HCT116 (cell line): ENCODE measurements around the gene METTL22. TPM values are rescaled to one million over a fixed set of nuclear protein-coding genes. Genes with fewer than 3 reads are reported as not detected.

ENCODE experiments used
- ATAC-seq: fragments of 200-7000 bp; cut with Tn5 transposase; 2 replicates; pipeline ENCODE4 v1.9.1; 2020; ENCODE audit warnings: mild to moderate bottlenecking, moderate library complexity
- BruUV-seq: library from RNA; stranded (reverse); fragments of 400-500 nt; replicated peaks from 2 replicates; lab custom pipeline; 2021; lab: Mats Ljungman, UMichigan
- CTCF ChIA-PET: fragments of 300-600 bp; sonication (Branson Sonifier 250); formaldehyde crosslinking; loops from one replicate; lab custom pipeline; 2021; ENCODE audit warnings: antibody characterized with exemption; lab: Charles Lee
- POLR2A ChIA-PET: fragments of 300-600, 350-600 bp; sonication (Branson Sonifier 250); formaldehyde crosslinking; loops from one replicate; lab custom pipeline; 2021; ENCODE audit warnings: antibody characterized with exemption; lab: Charles Lee
- RAD21 ChIA-PET, 2 experiments: fragments of 300-600 bp; sonication (Branson Sonifier 250); formaldehyde crosslinking; loops; one replicate each; lab custom pipeline; 2023; ENCODE audit warnings: low total read pairs in 2 of 2; ENCODE audit not compliant: uncharacterized antibody in 2 of 2, unreplicated experiment in 2 of 2, low non-redundant PET in 1 of 2; lab: Charles Lee
- DNase-seq: peaks from one replicate; pipeline ENCODE4 v3.0.0-alpha.2; 2010; ENCODE audit warnings: low read depth, low spot score
- H2AFZ ChIP-seq: fragments of 200-600 bp; shearing (Covaris generic), sonication (generic); 2 replicates; pipeline ENCODE4 v1.6.1; 2017; ENCODE audit warnings: low read depth, mixed run types, mixed read lengths, antibody characterized with exemption, low read length; ENCODE audit not compliant: poor library complexity, severe bottlenecking
- H3K27ac ChIP-seq: 2 replicates; pipeline ENCODE4 v1.5.1; 2012; ENCODE audit warnings: low read depth, low read length
- H3K27me3 ChIP-seq: fragments of 200-600 bp; sonication (generic); 2 replicates; pipeline ENCODE4 v1.6.1; 2016; ENCODE audit warnings: mixed run types, low read length, mixed read lengths; ENCODE audit not compliant: insufficient read depth
- H3K36me3 ChIP-seq, 2 experiments: fragments of 200-500 bp in 1 of 2; fragments of 200-600 bp in 1 of 2; sonication (Bioruptor generic) in 1 of 2; sonication (generic) in 1 of 2; 2 replicates each; pipeline versions ENCODE4 v1.5.1 to v1.6.1; 2014 to 2016; ENCODE audit warnings: low read length in 2 of 2, inconsistent platforms in 1 of 2, mixed read lengths in 1 of 2, mixed run types in 1 of 2; ENCODE audit not compliant: insufficient read depth in 2 of 2, control insufficient read depth in 1 of 2
- H3K4me1 ChIP-seq, 2 experiments: fragments of 200-600 bp in 1 of 2; sonication (generic) in 1 of 2; 2 replicates each; pipeline versions ENCODE4 v1.5.1 to v1.6.1; 2012 to 2017; ENCODE audit warnings: low read length in 2 of 2, inconsistent platforms in 1 of 2, mild to moderate bottlenecking in 1 of 2, mixed read lengths in 1 of 2, mixed run types in 1 of 2, moderate library complexity in 1 of 2; ENCODE audit not compliant: insufficient read depth in 2 of 2, control insufficient read depth in 1 of 2
- H3K4me2 ChIP-seq: fragments of 200-600 bp; sonication (generic); 2 replicates; pipeline ENCODE4 v1.6.1; 2017; ENCODE audit warnings: mixed run types, low read length, mixed read lengths
- H3K4me3 ChIP-seq, 2 experiments: fragments of 200-600 bp in 1 of 2; sonication (generic) in 1 of 2; replicated peaks in 1 of 2; 2 replicates each; pipeline ENCODE4 v1.5.1; 2011 to 2016; ENCODE audit warnings: low read length in 2 of 2, control low read depth in 1 of 2, low read depth in 1 of 2, mild to moderate bottlenecking in 1 of 2, mixed read lengths in 1 of 2, mixed run types in 1 of 2
- H3K79me2 ChIP-seq: fragments of 200-600 bp; sonication (generic); 2 replicates; pipeline ENCODE4 v1.6.1; 2017; ENCODE audit warnings: mild to moderate bottlenecking, mixed run types, low read length, moderate library complexity, mixed read lengths; ENCODE audit not compliant: insufficient read depth
- H3K9ac ChIP-seq: fragments of 200-600 bp; sonication (generic); 2 replicates; pipeline ENCODE4 v1.6.1; 2016; ENCODE audit warnings: low read length, mixed read lengths
- H3K9me2 ChIP-seq: fragments of 200-600 bp; sonication (generic), shearing (Covaris generic); 2 replicates; pipeline ENCODE4 v1.6.1; 2017; ENCODE audit warnings: mixed run types, mild to moderate bottlenecking, moderate library complexity; ENCODE audit not compliant: insufficient read depth
- H3K9me3 ChIP-seq, 2 experiments: fragments of 200-500 bp in 1 of 2; fragments of 200-600 bp in 1 of 2; sonication (Bioruptor generic) in 1 of 2; sonication (generic) in 1 of 2; 2 replicates each; pipeline ENCODE4 v1.6.1; 2014 to 2017; ENCODE audit warnings: low read length in 2 of 2, mixed read lengths in 2 of 2, inconsistent platforms in 1 of 2, low read depth in 1 of 2, mild to moderate bottlenecking in 1 of 2, mixed run types in 1 of 2, moderate library complexity in 1 of 2; ENCODE audit not compliant: control insufficient read depth in 1 of 2, insufficient read depth in 1 of 2
- H4K20me1 ChIP-seq: fragments of 200-600 bp; sonication (generic), shearing (Covaris generic); 2 replicates; pipeline ENCODE4 v1.6.1; 2017; ENCODE audit warnings: mixed run types, mild to moderate bottlenecking, moderate library complexity; ENCODE audit not compliant: insufficient read depth
- ATF3 ChIP-seq: IDR thresholded peaks from 2 replicates; pipeline ENCODE4 v1.6.1; 2012
- CBX3 ChIP-seq: IDR thresholded peaks from 2 replicates; pipeline ENCODE4 v1.6.1; 2012; ENCODE audit warnings: low read depth
- CEBPB ChIP-seq: IDR thresholded peaks from 2 replicates; pipeline ENCODE4 v1.6.1; 2012; ENCODE audit warnings: low read depth
- ELF1 ChIP-seq: IDR thresholded peaks from 2 replicates; pipeline ENCODE4 v1.6.1; 2012; ENCODE audit warnings: low read depth, borderline replicate concordance
- EZH2phosphoT487 ChIP-seq: fragments of 200-600 bp; IDR thresholded peaks from 2 replicates; pipeline ENCODE4 v1.6.1; 2018; ENCODE audit warnings: antibody characterized with exemption, borderline replicate concordance
- FOSL1 ChIP-seq: IDR thresholded peaks from 2 replicates; pipeline ENCODE4 v1.6.1; 2012; ENCODE audit warnings: low read depth
- POLR2A ChIP-seq: IDR thresholded peaks from 2 replicates; pipeline ENCODE4 v1.7.0; 2011; ENCODE audit warnings: borderline replicate concordance; ENCODE audit not compliant: insufficient read depth, insufficient read length; ENCODE audit errors: extremely low read depth
- POLR2AphosphoS5 ChIP-seq: IDR thresholded peaks from 2 replicates; pipeline ENCODE4 v1.6.1; 2011; ENCODE audit warnings: mild to moderate bottlenecking, low read depth, low read length, moderate library complexity
- SP1 ChIP-seq: IDR thresholded peaks from 2 replicates; pipeline ENCODE4 v1.6.1; 2012; ENCODE audit warnings: low read depth
- TCF7L2 ChIP-seq: IDR thresholded peaks from 2 replicates; pipeline ENCODE4 v1.7.0; 2011; ENCODE audit warnings: borderline replicate concordance, inconsistent platforms; ENCODE audit not compliant: insufficient read depth, insufficient read length; ENCODE audit errors: extremely low read depth
- ZFX ChIP-seq: fragments of 450-650 bp; IDR thresholded peaks from 2 replicates; pipeline ENCODE4 v1.6.1; 2017
- intact Hi-C: fragments of 100-400 bp; cut with micrococcal nuclease; formaldehyde crosslinking; loops from 2 replicates; pipeline ENCODE4 v1.10.0; 2022
- total RNA-seq: library from RNA; stranded (reverse); gene quantifications from one replicate; pipeline ENCODE4 v1.2.1, GENCODE V29; 2021; ENCODE audit not compliant: unreplicated experiment
- TF ChIP-seq, protein P1 (sequence below): IDR thresholded peaks from 2 replicates; pipeline ENCODE4 v1.6.1; 2012; ENCODE audit warnings: low read depth
- TF ChIP-seq, protein P2 (sequence below): IDR thresholded peaks from 2 replicates; pipeline ENCODE4 v1.6.1; 2011; ENCODE audit warnings: mild to moderate bottlenecking, low read length, moderate library complexity; ENCODE audit not compliant: insufficient replicate concordance; ENCODE audit errors: extremely low read depth

METTL22 gene
- total RNA-seq, 1 experiment from 2014 or later, result 33.3 TPM

DNA sequence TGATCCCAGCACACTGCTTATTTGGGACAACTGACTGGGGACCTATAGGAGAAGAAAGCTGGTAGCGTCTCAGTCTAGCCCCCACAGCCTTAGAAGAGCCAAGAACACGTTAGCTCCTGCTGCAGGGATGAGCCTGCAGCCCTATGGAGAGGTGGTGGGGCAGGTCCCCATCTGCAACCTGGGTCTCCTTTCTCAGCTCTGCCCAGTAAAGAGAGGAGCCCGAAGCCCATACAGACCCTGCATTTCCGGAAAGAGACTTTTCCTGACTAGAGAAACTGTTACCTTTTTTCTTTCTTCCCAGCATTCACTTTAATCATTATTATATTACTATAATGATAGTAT is 788 bp downstream of the METTL22 start:
- H3K4me3 ChIP-seq, result peak overlapping the region; percentile 79 to 100
- H3K9ac ChIP-seq, result peak overlapping the region; percentile 83
- H3K4me1 ChIP-seq, result peaks cover 7 to 17% of the 10 kb centered on the region in 2 experiments; a peak in 3 of 4 replicates
- no peaks in the 10 kb centered on the region for H3K9me2 ChIP-seq
- BruUV-seq, result no TSS peak
- peaks cover 44% of the 10 kb centered on the region for H3K79me2 ChIP-seq
- H3K9me3 ChIP-seq, result no peaks in the 10 kb centered on the region
- RAD21 ChIA-PET, result no interaction called here
- TF ChIP-seq TCF7L2, result no peak
- no peak for TF ChIP-seq ZFX
- no peak for TF ChIP-seq POLR2A
- no peak for TF ChIP-seq CEBPB
- TF ChIP-seq, protein P1, sequence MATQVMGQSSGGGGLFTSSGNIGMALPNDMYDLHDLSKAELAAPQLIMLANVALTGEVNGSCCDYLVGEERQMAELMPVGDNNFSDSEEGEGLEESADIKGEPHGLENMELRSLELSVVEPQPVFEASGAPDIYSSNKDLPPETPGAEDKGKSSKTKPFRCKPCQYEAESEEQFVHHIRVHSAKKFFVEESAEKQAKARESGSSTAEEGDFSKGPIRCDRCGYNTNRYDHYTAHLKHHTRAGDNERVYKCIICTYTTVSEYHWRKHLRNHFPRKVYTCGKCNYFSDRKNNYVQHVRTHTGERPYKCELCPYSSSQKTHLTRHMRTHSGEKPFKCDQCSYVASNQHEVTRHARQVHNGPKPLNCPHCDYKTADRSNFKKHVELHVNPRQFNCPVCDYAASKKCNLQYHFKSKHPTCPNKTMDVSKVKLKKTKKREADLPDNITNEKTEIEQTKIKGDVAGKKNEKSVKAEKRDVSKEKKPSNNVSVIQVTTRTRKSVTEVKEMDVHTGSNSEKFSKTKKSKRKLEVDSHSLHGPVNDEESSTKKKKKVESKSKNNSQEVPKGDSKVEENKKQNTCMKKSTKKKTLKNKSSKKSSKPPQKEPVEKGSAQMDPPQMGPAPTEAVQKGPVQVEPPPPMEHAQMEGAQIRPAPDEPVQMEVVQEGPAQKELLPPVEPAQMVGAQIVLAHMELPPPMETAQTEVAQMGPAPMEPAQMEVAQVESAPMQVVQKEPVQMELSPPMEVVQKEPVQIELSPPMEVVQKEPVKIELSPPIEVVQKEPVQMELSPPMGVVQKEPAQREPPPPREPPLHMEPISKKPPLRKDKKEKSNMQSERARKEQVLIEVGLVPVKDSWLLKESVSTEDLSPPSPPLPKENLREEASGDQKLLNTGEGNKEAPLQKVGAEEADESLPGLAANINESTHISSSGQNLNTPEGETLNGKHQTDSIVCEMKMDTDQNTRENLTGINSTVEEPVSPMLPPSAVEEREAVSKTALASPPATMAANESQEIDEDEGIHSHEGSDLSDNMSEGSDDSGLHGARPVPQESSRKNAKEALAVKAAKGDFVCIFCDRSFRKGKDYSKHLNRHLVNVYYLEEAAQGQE, result no peak
- intact Hi-C loops, result no loop called here
- H3K36me3 ChIP-seq, result peaks cover 9 to 13% of the 10 kb centered on the region in 2 experiments; a peak in 3 of 4 replicates
- no peaks in the 10 kb centered on the region for H3K27me3 ChIP-seq
- ATAC-seq (peak; percentile 25), DNase-seq (no peak)
- peak overlapping the region; percentile 65 for H3K27ac ChIP-seq
- H2AFZ ChIP-seq, result no peak overlapping the region
- H3K4me2 ChIP-seq, result peak overlapping the region; percentile 70
- no peaks in the 10 kb centered on the region for H4K20me1 ChIP-seq
- CTCF ChIA-PET, result no interaction called here
- POLR2A ChIA-PET, result no interaction called here

DNA sequence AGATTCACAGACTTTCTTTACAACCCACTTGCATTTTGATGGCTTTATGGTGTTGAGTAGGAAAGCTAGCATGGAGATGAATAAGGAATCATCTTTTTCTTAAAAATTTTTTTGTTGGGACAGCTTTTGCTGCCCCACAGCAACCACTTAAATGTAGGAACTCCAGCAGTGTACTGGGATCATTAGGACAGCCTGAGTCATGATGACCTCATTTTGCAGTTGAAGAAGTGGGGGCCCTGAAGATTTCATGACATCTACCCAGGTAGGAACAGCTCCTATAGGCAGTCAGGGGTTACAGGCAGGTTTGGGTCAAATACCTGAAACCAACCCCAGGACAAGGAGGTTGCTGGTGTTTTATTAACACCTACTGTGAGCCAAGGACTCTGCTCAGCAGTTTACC is 2.1 kb downstream of the METTL22 start:
- DNase-seq, result no peak
- Histone ChIP-seq H3K9ac (no peak overlapping the region), H3K27ac (no peak overlapping the region), H3K9me2 (no peaks in the 10 kb centered on the region), H3K4me1 (peaks cover 7 to 17% of the 10 kb centered on the region in 2 experiments; a peak in 3 of 4 replicates), H4K20me1 (no peaks in the 10 kb centered on the region), H3K4me3 (no peak overlapping the region), H3K79me2 (peaks cover 49% of the 10 kb centered on the region), H3K4me2 (peak overlapping the region; percentile 70; the same call in 1 of the 2 replicates), H3K27me3 (no peaks in the 10 kb centered on the region), H3K36me3 (peaks cover 21 to 23% of the 10 kb centered on the region in 2 experiments; a peak in 3 of 4 replicates), H2AFZ (no peak overlapping the region), H3K9me3 (no peaks in the 10 kb centered on the region)
- BruUV-seq, result no TSS peak
- ChIA-PET CTCF (no interaction called here), POLR2A (no interaction called here), RAD21 (no interaction called here)
- intact Hi-C loops, result no loop called here
- no peak for ATAC-seq
- TF ChIP-seq FOSL1 (no peak), ELF1 (no peak), ATF3 (no peak), SP1 (no peak), POLR2AphosphoS5 (no peak), EZH2phosphoT487 (no peak), CEBPB (no peak), CBX3 (no peak)
- TF ChIP-seq, protein P2, sequence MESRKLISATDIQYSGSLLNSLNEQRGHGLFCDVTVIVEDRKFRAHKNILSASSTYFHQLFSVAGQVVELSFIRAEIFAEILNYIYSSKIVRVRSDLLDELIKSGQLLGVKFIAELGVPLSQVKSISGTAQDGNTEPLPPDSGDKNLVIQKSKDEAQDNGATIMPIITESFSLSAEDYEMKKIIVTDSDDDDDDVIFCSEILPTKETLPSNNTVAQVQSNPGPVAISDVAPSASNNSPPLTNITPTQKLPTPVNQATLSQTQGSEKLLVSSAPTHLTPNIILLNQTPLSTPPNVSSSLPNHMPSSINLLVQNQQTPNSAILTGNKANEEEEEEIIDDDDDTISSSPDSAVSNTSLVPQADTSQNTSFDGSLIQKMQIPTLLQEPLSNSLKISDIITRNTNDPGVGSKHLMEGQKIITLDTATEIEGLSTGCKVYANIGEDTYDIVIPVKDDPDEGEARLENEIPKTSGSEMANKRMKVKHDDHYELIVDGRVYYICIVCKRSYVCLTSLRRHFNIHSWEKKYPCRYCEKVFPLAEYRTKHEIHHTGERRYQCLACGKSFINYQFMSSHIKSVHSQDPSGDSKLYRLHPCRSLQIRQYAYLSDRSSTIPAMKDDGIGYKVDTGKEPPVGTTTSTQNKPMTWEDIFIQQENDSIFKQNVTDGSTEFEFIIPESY, result no peak
